ENCODE results near the gene MMP14. TPM values are rescaled to one million over a fixed set of nuclear protein-coding genes. Genes with fewer than 3 reads are reported as not detected.
"Not testable (repeated sequence)": the region's sequence is repeated elsewhere in the genome, so short reads cannot be mapped to it uniquely, and the experiment has no call there.

The MMP14 gene
- total RNA-seq, 2 donors from 2014 or later: 59.1 to 82.8 TPM

- Histone ChIP-seq H3K27me3 (no peaks in the 10 kb centered on the region), H3K36me3 (no peaks in the 10 kb centered on the region), H3K9ac (ENCODE audit: low read depth in 2 of 2, low read length in 2 of 2) (no peak overlapping the region), H3K4me3 (no peak overlapping the region), H3K27ac (no peak overlapping the region), H3K4me1 (no peaks in the 10 kb centered on the region), H3K9me3 (no peaks in the 10 kb centered on the region)
- intact Hi-C loops (cut with DNase I): no loop called here
- no peak for DNase-seq
- TF ChIP-seq CTCF (IDR thresholded peaks at IDR 0.05): no peak
Observed at GRCh38 chr14:22801716-22802115, 34.7 kb upstream of the MMP14 start.

GRCh38 chr14:22802860-22803686, 33.3 kb upstream of the MMP14 start:
- intact Hi-C loops (cut with DNase I): no loop called here

GRCh38 chr14:22803687-22803974, 32.8 kb upstream of the MMP14 start:
- no peak overlapping the region for H3K4me3 ChIP-seq
- no peak for DNase-seq
- H3K9ac ChIP-seq (ENCODE audit: low read depth in 2 of 2, low read length in 2 of 2): no peak overlapping the region
- no peaks in the 10 kb centered on the region for H3K9me3 ChIP-seq
- H3K27ac ChIP-seq: no peak overlapping the region
- no peaks in the 10 kb centered on the region for H3K4me1 ChIP-seq
- intact Hi-C loops (cut with DNase I): no loop called here
- H3K27me3 ChIP-seq: no peaks in the 10 kb centered on the region
- TF ChIP-seq CTCF (IDR thresholded peaks at IDR 0.05): no peak
- H3K36me3 ChIP-seq: no peaks in the 10 kb centered on the region

More at GRCh38 chr14:22802860-22803686, 33.3 kb upstream of the MMP14 start:
- Histone ChIP-seq H3K27ac (no peak overlapping the region), H3K4me3 (no peak overlapping the region), H3K9ac (ENCODE audit: low read depth in 2 of 2, low read length in 2 of 2) (no peak overlapping the region), H3K4me1 (no peaks in the 10 kb centered on the region), H3K27me3 (no peaks in the 10 kb centered on the region), H3K9me3 (no peaks in the 10 kb centered on the region), H3K36me3 (no peaks in the 10 kb centered on the region)
- no peak for DNase-seq
- TF ChIP-seq CTCF (IDR thresholded peaks at IDR 0.05): no peak

GRCh38 chr14:22805235-22805634, 31.1 kb upstream of the MMP14 start:
- not testable (repeated sequence) for H3K9me3 ChIP-seq

GRCh38 chr14:22807432-22808087, 28.8 kb upstream of the MMP14 start:
- Histone ChIP-seq H3K9me3 (no peaks in the 10 kb centered on the region), H3K4me3 (no peak overlapping the region), H3K36me3 (no peaks in the 10 kb centered on the region), H3K4me1 (no peaks in the 10 kb centered on the region), H3K27me3 (no peaks in the 10 kb centered on the region), H3K27ac (no peak overlapping the region), H3K9ac (ENCODE audit: low read depth in 2 of 2, low read length in 2 of 2) (no peak overlapping the region)
- TF ChIP-seq CTCF (IDR thresholded peaks at IDR 0.05): no peak
- no peak for DNase-seq
- intact Hi-C loops (cut with DNase I): no loop called here

More at GRCh38 chr14:22805235-22805634, 31.1 kb upstream of the MMP14 start:
- H3K36me3 ChIP-seq; H3K4me1 ChIP-seq; H3K27ac ChIP-seq; H3K4me3 ChIP-seq; H3K9ac ChIP-seq (ENCODE audit: low read depth in 2 of 2, low read length in 2 of 2); H3K27me3 ChIP-seq; intact Hi-C loops (cut with DNase I); DNase-seq: not testable (repeated sequence)

Data from colonic mucosa (tissue), 4 donors.